HG03066 (cell line): ENCODE results near the gene LMF1.
"Not testable (repeated sequence)": the region's sequence is repeated elsewhere in the genome, so short reads cannot be mapped to it uniquely, and the experiment has no call there.

Experiments used
- ATAC-seq: cut with Tn5 transposase; IDR thresholded peaks from one replicate; pipeline ENCODE4 v1.9.1; 2021; ENCODE audit warnings: low read depth; ENCODE audit not compliant: unreplicated experiment

Gene LMF1

DNA sequence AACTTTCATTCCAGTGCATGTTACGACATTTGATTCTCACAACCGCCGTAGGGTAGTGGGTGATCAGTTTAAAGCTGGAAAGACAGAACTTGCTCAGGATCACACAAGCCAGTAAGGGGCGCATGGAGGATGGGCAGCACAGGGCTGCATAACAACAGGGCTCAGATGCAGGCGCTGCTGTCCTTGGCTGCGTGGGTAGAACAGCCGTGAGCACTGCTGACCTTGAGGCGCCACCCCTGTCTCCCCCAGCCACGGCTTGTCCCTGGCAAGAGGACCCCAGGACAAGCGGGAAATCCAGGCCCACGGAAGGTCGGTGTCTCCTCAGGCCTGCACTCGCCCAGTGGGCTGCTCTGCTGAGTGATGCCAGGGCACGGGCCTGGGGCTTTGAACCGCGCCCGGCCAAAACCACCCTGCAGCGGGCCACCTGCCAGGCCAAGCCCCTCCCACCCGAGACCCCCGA is 84.7 kb downstream of the LMF1 start:
- no peak for ATAC-seq

DNA sequence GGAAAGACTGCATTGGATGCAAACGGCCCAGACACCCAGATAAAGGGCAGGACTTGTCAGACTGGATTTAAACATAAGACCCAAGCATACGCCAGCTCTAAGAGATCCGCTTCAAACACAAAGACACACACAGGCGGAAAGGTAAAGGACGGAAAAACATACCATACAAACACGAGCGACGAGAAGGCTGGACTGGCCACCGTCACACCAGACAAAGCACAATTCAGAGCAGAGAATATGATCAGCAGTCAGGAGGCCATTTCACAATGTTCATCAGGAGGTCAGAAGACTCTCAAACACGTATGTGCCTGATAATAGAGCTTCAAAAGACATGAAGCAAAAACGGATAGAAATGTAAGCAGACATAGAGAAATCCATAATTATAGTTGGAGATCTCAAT is 85.4 kb downstream of the LMF1 start:
- no peak for ATAC-seq

DNA sequence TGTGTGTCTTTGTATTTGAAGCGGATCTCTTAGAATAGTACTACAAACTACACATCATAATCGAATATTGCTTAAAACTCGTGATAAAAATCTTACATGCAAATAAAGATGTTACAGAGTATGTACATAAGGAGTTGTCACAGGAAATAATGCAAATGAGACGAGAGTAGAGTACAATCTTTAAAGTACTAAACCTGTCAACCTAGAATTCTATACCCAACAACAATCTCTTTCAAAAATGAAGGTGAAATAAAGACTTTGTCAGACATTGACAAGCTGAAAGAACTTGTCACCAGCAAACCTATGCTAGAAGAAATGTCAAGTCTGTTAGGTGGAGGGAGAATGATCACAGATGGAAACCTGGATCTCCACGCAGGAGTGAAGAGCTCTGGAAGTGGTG is 86.6 kb downstream of the LMF1 start:
- ATAC-seq, result no peak

DNA sequence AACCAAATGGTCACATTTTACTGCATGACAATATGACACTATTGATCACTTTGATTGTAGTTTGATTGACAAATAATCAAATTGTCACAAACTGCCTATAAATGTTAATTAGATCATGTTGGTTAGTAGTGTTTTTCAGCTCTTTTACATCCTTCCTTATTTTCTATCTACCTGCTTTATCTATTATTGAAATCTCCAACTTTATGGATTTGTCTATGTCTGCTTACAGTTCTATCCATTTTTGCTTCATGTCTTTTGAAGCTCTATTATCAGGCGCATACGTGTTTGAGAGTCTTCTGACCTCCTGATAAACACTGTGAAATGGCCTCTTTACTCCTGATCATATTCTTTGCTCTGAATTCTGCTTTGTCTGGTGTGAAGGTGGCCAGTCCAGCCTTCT is 87.0 kb downstream of the LMF1 start:
- ATAC-seq, result no peak

DNA sequence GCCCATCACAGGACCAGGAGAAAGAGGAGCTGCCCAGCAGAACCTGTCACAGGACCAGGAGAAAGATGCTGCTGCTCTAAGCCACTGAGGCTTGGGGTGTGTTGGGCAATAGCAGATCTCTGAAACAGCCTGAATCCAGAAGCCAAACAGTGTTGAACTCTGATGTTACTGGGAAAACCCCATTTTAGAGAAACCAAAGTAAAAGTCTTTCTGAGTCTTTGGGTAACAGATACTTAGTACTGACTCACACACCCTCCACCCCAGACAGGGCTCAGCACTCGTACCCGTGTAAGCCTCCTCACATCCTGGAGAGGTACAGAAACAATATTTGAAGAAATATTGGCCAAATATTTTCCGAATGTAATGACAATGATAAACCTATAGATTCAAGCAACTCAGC is 87.4 kb downstream of the LMF1 start:
- ATAC-seq, result no peak

DNA sequence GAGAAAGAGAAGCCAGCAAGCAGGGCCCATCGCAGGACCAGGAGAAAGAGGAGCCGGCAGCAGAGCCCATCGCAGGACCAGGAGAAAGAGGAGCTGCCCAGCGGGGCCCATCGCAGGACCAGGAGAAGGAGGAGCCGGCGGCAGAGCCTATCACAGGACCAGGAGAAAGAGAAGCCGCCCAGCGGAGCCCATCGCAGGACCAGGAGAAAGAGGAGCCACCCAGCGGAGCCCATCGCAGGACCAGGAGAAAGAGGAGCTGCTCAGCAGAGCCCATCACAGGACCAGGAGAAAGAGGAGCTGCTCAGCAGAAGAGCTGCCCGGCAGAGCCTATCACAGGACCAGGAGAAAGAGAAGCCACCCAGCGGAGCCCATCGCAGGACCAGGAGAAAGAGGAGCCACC is 88.1 kb downstream of the LMF1 start:
- not testable (repeated sequence) for ATAC-seq

DNA sequence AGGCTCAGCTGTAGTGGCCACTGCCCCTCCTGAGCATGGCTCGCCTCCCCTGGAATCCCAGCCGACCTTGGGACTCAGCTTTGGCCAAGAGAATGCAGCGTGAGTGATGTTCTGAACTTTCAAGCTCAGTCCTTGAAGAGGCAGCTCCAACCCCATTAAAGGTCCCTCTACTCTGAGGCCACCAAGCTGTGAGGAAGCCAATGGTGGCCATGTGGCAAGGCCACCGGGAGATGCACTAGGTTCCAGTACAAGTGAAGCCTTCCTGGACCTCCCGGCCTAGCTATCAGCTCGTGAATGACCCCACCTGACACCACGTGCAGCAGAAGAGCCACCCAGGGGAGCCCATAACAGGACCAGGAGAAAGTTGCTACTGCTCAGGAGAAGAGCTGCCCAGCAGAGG is 88.5 kb downstream of the LMF1 start:
- ATAC-seq, result no peak

DNA sequence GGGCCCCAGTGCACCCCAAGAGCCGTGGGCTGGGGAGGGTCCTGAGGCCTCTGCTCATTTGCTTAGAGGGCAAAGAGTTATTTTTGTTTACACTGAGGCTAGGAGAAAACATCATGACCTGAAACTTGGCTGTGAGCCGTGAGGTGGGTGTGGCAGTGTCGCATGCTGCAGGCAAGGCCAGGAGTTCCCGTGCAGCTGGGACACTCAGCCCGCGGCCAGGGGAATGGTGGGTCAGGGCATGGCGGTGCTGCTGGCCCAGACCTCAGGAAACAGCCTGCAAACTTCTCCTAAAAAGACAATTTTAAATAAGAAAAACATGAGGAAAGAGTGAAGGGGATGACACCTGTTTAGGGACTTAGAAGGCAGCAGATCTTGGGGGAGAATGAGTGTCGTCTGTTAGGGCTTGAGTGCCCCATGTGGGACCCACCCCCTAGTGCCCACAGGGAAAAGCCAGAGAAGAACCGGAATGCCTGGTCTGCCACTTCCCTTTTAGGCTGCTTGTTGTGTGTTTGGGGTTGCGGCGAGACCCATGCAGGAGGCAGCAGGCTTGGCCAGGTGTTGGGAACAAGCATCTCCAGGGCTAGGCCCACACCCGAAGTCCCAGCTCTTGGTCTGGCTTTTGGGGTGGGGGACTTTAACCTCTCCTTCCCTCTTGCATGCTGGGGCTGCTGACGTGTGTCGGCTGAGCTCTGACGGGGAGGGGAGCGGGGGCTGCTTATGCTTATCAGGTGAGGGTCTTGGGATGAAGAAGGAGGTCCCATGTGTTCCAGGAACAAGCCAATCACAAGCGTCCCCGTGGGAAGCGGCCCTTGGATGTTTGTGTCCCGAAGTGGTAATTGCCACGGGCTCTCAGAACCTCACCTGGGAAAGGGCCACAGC is 89.3 kb downstream of the LMF1 start:
- ATAC-seq, result no peak

DNA sequence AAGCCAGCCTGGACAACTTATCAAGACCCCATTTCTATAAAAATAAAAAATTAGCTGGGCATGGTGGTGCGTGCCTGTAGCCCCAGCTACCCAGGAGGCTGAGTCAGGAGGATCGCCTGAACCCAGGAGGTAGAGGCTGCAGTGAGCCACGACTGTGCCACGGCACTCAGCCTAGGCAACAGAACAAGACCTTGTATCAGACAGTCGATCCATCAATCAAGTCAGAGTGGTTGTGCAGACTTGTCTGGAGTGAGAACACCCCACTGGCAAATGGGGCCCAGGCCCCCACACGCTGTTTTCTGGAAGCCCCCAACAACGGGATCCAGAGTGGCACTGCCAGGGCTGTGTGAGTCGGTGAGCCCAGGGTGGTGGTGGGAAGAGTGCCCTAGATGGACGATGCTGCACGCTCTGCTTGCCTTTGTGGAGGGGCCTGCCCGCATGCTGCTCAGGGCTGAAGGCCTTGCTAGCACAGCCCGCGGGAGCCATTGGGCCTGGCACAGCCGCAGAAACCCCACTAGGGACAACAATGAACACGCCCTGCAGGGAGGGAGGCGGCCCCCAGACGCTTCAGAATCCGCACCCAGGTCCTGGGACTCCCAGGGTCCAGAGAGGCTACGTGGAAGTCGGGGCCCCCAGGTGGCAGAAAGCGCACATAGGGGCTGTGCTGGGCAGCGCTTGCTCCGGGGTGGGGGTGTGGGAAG is 90.2 kb downstream of the LMF1 start:
- ATAC-seq, result no peak

DNA sequence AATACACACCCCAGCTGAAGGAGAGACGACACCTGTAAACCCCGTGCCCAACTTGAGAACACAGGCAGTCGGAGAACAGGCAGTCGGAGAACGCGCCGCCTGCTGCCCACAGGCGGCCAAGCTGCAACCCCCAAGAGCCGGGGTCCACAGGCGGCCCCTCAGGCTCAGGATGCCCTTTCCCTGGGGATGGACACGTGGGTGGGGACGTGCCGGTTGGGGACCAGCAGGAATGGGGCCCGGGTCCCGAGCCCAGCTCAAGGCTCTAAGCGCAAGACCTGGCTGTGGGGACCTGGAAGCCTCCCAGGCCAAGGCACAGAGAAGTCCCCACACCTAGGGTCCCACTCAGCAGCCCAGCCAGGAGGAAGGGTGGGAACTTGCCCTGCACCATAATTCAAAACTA is 90.8 kb downstream of the LMF1 start:
- ATAC-seq, result no peak

DNA sequence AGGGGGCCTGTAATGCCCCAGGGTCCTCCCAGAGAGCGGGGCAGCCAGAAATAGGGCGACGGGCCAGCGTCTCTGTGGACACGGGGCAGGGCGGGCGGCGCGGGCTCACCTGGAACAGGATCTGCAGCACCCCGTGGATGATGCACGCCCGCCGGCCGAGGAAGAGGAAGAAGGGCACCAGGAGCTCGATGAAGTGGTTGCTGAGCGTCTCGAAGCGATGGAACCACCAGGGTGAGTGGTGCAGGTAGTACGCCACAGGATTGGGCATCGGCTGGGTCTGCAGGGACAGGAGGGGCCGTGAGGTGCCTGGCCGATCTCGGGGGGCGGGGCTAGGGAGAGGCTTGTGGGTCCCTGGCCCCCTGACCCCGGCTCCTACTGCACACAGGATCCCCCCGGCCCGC is 91.3 kb downstream of the LMF1 start:
- no peak for ATAC-seq

DNA sequence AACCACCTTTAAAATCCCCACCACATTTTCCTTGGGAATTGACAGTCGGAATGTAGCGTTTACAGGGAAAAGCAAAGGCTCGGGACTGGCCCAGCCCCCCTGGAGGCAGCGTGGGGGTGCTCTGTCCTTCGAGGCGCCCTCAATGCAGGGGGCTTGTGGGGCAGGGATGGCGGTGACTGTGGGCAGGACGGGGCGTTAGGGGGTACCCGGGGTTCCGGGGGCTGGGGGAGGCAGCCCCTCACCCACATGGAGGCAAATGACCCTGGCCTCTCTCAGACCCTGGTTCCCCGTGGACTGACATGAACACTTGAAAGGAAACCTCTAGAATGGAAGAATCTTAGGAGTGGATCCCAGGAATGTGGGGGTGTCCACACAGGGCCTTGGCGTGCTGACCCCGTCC is 91.9 kb downstream of the LMF1 start:
- ATAC-seq, result no peak

DNA sequence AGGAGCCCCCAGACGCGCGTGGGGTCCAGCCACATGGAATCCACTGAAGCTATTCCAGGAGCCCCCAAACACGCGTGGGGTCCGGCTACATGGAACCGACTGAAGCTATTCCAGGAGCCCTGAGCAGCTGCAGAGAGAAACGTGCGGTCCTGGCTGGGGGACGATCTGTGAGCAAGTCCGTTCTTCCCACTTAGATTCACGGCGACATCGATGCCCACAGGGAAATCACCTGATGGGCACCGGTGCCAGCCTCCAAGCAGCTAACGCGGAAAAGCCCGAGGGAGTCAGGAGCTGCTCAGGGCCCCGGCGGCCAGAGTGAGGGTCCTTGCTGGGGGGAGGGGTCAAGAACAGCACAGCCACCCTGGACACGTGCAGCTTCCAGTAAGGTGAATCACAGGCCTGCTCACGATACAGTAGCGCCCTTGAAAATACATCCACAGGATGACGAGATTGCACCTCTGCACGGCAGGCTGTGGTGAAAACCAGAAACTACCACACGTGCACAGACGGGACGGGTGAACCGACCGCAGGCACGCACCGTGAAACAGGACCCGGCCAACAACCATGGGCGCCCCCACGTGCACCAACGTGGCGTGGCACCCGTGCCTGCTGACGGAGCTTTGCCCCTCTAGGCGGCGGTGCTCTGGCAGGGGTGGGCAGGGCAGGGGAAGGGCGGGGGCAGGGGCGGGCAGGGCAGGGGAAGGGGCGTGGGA is 92.6 kb downstream of the LMF1 start:
- ATAC-seq, result no peak

DNA sequence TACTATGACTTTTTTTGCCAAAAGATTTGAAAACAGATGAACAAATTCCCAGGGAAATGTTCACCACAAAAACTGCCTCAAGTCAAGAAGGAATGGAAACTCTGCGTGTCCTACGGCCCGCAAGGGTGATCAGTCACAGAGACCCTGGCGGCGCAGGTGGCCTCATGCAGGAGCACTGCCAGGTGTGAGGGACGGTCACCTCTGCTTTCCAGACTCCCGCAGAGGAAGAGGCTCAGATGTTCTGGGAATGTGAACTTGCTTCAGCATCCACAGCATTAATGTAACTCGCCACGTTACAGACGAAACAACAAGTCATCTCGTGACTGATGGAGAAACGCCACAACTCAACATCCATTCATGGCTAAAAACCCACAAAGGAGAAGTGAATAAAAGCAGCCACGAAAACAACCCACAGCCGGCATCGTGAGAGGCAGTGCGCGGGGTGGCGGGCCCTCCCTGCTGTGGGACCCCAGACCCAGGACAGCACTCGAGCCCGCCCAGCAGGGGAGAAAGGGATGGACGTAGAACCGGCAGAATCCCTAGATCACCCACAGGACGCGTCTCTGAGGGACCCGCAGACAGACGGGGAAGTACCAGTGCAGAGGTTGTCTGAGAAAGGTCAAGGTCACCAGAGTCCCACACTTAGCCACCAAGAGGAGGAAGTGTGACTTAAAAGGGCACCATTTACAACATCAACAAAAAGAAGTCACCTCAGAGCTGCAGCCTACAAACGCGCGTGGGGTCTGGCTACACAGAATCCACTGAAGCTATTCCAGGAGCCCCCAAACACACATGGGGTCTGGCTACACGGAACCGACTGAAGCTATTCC is 93.3 kb downstream of the LMF1 start:
- ATAC-seq, result no peak

DNA sequence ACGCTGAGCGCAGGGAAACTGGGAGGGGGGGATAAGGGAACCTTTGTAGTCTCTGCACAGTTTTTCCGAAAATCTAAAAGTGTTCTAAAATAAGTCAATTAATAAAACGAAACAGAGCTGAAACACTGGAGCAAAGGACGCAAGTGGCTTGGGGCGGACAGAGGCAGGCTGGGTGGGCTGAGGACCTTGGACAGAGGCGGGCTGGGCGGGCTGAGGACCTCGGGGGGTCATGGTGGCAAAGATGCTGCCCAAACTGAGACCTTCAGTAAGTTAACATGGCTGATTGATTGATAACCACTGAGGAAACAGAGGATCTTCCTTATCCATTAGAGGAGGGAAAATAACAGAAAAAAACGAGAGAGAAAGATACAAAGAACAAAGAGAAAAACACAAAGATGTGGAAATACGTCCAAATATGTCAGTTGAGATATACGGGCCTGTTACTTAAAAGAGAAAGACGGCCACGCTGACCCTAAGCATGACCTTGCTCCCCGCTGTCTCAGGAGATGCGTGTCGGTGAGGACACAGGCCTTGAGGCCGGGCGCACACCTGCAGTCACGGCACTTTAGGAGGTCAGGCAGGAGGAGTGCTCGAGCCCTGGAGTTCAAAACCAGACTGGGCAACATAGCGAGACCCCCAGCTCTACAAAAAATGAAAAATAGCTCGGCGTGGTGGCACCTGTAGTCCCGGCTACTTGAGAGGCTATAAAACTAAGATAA is 94.1 kb downstream of the LMF1 start:
- ATAC-seq, result no peak

DNA sequence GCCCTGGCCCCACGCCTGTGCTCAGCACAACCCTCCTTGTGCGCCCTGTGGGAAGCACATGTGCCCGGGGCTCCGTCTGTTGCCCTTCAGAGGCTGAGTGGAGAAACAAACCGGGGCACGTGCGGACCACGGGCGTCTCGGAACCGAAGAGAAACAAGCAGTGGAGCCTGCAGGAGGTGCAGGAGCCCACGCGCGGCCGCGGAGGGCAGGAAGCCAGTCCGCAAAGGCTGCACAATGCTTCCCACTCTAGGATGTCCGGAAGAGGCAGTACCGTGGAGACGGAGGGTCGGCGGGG is 94.8 kb downstream of the LMF1 start:
- no peak for ATAC-seq

DNA sequence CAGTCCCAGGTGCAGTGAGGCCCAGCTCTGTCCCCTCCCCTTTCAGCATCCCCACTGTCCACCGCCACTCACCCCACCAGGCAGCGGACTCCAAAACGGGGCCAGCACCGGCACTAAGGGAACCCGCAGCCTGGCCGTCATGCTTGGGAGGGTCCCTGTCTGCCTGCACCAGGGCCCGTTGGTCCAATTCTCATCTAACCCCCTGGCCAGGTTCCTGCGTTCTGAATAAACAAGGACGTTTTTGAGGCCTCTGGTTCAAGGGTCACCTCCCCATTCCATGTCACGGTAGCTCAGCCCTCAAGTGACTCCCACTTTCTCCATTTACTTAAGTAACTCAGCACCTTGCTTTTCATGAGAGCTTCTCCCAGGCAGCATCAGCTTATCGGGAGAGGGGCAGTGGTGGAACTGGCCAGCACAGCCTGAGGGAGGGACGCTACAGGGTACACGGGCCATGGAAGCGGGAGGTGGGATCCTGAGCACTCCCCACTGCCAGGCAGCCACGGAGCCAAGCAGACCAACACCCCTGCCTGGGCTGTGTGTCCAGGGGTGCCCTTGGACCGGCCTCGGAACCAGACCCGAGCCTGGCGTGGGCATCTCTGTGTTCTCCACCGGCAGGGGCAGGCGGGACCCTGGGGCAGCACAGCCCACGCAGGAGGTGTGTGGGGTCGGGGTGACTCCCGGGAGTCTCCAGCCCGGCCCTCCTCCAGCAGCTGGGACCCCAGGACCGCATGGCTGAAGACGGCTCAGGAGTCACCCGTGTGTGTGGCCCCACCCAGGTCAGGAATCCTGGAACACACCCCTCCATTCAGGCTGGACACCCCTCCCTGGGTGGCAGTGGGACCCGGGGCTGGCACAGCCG is 95.4 kb downstream of the LMF1 start:
- ATAC-seq, result no peak

DNA sequence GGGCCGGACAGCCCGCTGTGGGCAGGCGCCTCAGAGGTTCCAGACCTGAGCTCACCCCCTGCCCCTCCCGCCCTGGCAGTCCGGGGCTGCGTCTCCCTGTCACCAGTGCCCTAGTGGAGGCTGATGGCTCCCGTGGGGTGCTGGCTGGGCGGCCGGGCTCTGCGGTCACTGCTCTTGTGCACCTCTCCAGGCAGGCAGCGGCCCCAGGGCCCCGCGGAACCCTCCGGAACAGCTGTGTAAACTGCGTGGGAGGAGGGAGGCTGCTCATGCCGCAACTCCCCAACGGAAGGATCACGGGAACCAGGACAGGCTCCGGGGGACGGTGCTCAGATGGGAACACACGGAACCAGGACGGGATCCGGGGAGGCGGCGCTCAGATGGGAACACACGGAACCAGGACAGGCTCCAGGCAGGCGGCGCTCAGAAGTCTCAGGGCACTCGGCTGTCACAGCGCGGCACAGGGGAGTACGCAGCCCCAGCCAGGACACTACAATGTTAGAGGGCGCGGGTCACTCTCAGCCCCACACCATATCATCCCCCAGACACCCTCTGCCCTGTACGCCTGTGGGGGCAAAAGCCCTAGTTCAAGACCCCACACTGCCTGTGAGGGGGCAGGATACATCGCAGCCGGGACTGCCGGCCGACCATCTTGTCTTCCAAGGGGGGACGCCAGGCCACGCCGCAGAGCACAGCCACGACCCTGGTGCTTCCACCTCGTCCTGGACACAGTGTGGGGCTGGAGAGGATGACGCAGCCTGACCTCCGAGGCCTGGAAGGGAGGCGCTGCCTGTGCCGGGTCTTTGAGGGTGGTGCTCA is 96.2 kb downstream of the LMF1 start:
- ATAC-seq, result no peak
